ENCODE measurements around the gene MEX3C.

MEX3C gene

GRCh38 chr18:51191128-51191717 lies 6.3 kb downstream of the MEX3C start:
- no peak for DNase-seq (ENCODE audit: low spot score)

- no peak for DNase-seq (ENCODE audit: low spot score)
Measured at GRCh38 chr18:51190000-51190399, 7.5 kb downstream of the MEX3C start.

- DNase-seq (ENCODE audit: low spot score) = no peak
Measured at GRCh38 chr18:51188024-51188701, 9.3 kb downstream of the MEX3C start.

GRCh38 chr18:51185075-51185474 lies 12.4 kb downstream of the MEX3C start:
- no peak for DNase-seq (ENCODE audit: low spot score)

DNA sequence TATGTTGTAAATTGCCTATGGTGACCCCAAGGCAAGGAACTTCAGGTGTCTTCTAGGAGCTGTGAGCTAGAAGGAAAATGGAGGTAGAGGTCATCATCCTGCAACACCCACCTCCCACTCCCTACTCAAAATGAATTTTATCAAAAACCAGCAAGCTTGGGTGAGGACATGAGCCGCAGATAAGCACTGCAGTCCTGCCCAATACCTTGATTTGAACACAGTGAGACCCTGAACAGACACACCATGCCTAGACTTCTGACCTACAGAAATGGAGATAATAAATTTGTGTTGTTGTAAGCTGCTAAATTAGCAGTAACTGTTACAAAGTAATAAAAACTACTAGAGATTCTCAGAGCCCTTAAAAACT lies 13.4 kb downstream of the MEX3C start:
- DNase-seq (ENCODE audit: low spot score) = no peak

DNA sequence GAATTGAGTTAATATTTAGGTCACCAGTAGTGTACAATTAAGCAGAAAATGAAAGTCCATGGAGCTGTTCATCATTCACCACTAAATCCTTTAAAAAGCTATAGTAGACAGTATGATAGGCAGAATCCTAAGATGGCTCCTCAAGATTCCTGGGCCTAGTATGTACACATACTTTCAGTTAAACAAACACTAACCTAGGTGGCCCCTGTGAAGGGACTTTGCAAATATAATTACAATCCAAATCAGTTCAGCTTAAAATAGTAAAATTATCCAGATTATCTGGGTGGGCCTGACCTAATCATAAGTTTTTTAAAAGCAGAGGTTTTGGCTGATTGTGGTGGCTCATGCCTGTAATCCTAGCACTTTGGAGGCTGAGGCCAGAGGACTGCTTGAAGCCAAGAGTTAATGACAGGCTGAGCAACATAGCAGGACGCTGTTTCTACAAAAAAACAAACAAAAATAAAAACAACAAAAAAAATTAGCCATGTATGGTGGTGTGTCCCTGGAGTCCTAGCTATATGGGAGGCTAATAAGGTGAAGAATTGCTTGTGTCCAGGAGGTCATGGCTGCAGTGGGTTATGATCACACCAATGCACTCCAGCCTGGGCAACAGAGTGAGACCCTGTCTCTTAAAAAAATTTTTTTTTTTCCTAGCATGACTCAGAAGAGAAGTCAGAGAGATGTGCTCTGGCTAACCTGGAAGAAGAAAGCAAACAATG lies 13.9 kb downstream of the MEX3C start:
- DNase-seq (ENCODE audit: low spot score) = no peak

- DNase-seq (ENCODE audit: low spot score) = no peak
Measured at GRCh38 chr18:51182824-51183223, 14.7 kb downstream of the MEX3C start.

DNA sequence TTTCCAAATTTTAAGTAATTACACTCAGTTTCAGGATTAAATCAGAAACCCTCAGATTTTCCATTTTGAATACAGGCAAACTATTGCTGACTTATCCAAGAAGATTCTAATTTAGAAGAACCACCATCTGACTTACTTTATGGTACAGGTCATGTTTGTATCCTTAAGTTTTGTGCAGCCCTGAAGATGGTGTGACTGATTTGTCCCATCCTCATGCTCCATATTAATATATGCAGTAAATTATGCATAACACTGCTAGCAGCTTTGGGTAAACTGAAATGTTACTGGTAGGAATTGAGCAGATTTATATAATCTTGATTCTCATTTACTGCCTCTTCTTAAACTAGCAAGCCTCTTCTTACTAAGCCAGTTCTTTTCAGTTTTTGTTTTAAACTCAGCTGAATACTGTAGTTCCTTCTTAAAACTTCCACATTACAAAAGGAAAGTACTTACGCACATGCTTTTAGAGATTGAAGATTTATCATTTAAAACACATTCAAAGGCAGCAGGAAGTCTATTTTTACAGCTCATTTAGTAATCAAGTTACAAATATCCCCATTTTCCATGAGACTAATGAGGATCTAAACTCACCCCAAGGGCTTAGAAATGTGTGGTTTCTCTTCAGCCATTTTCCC lies 25.7 kb downstream of the MEX3C start:
- no peak for DNase-seq (ENCODE audit: low spot score)

DNA sequence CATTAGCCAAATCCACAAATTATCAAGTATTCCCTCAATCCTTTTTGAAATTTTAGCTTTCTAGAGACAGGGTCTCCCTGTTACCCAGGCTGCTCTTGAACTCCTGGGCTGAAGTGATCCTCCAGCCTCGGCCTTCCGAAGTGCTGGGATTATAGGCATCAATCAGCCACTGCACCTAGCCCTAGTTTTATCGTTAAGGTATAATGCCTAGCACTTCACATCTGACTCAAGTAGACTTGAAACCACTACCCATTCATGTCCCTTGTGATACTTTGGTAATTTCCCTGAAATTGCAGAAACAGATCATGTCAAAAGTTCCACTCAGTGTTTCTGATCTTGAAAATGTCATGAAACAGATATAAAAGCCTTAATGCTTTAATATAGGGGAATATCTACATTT lies 26.3 kb downstream of the MEX3C start:
- DNase-seq (ENCODE audit: low spot score) = no peak

- no peak for DNase-seq (ENCODE audit: low spot score)
Measured at GRCh38 chr18:51170664-51171063, 26.8 kb downstream of the MEX3C start.

- DNase-seq (ENCODE audit: low spot score) = no peak
Measured at GRCh38 chr18:51169731-51170130, 27.8 kb downstream of the MEX3C start.

DNA sequence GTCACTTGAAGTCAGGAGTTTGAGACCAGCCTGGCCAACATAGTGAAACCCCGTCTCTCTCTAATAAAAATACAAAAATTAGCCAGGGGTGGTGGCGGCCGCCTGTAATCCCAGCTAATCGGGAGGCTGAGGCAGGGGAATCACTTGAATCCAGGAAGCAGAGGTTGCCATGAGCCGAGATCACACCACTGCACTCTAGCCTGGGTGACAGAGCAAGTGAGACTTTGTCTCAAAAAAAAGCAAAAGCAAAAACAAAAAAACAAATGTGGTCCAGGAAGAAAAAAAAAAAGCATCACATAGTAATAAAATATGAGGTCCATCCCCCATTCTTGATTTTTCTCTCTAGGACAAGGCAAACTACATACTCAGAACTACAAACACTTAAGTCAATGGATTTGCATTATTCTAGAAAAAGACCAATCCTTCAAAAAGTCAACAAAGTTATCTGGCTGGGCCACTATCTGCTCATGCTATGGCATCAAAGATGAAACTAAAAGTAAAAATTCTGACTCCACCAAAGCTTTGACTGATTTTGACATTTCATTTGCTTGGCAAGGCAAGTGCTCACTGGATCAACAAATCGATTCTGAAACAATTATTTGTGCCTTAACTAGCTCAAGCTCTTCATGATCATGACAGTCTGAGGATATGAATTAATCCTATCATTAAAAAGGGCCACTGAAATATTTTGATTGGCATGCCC lies 28.4 kb downstream of the MEX3C start:
- no peak for DNase-seq (ENCODE audit: low spot score)

GRCh38 chr18:51168026-51168742 lies 29.3 kb downstream of the MEX3C start:
- DNase-seq (ENCODE audit: low spot score) = no peak

GRCh38 chr18:51165296-51165695 lies 32.2 kb downstream of the MEX3C start:
- no peak for DNase-seq (ENCODE audit: low spot score)

GRCh38 chr18:51164761-51165281 lies 32.7 kb downstream of the MEX3C start:
- DNase-seq (ENCODE audit: low spot score) = no peak

DNA sequence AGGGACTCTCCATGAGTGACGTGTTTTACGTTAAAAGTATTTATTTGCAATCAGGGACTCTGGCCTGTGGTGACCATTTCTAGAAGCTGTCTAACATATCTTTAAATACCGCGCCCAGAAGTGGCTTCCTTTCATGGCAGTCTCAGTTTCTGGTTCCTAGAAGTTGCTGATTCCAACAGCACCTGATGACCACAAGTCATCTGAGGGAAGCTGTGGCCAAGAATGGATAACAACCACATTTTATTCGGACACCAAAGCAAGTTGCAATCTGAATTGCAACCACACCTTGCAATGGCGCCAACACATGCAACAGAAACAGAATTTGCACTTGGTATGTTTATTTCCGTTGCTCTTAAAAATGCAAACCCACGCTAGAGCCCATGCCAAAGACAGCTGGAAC lies 33.1 kb downstream of the MEX3C start:
- no peak for DNase-seq (ENCODE audit: low spot score)

DNA sequence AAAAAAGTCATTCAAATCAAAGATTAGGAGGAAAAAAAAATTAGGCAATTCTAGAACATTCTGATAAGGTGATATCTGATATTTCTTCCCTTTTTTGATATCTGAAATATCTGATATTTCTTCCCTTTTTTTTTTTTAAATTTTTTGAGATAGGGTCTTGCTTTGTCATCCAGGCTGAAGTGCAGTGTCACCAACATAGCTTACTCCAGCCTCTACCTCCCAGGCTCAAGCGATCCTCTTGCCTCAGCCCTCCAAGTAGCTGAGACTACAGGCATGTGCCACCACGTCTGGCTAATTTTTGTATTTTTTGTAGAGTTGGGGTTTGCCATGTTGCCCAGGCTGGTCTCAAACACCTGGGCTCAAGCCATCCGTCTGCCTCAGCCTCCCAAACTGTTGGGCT lies 33.9 kb downstream of the MEX3C start:
- DNase-seq (ENCODE audit: low spot score) = no peak

DNA sequence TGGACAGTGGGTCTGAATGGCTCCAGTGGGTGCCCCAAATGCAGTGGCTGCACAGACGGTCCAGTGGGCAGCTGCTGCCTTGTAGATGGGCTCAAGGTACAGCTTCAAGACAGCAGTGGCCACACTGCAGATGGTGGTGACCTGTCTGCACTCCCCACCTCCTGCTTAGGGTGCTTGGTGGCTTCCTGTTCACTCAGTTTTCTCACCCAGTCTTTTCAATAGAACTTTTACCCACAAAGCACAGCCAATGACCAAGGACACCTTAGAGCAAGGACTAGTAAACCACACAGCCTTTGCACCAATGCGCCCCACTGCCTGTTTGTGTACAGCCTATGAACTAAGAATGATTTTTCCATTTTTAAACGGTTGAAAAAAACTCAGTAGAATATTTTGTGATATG lies 34.9 kb downstream of the MEX3C start:
- no peak for DNase-seq (ENCODE audit: low spot score)

GRCh38 chr18:51160646-51161045 lies 36.8 kb downstream of the MEX3C start:
- no peak for DNase-seq (ENCODE audit: low spot score)

DNA sequence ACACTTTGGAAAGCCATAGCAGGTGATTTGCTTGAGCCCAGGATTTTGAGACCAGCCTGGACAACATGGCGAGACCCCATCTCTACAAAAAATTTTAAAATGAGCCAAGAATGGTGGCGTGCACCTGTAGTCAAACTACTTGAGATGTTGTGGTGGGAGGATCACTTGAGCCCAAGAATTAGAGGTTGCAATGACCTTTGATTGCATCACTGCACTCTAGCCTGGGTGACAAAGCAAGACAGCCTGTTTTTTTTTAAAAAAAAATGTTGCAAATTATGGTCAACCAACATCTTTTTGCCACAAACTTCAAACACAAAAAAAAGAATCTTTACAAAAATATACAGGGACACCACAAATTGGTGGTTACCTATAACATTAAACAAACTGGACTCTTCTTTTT lies 40.3 kb downstream of the MEX3C start:
- DNase-seq (ENCODE audit: low spot score) = no peak

- DNase-seq (ENCODE audit: low spot score) = no peak
Measured at GRCh38 chr18:51154431-51155063, 42.9 kb downstream of the MEX3C start.
